Thyroid gland (tissue), 4 donors: ENCODE measurements around the gene EZH1.

Experiments used
- CTCF ChIP-seq, 6 experiments: fragments of 200-600 bp in 3 of 6; fragments of 450-650 bp in 3 of 6; sonication (generic) in 3 of 6; IDR thresholded peaks; one replicate each; pipeline ENCODE4 v1.5.1; 2016 to 2019; ENCODE audit warnings: antibody characterized with exemption in 6 of 6, mild to moderate bottlenecking in 2 of 6, inconsistent platforms in 1 of 6, moderate library complexity in 1 of 6
- POLR2A ChIP-seq, 2 donors: fragments of 450-650 bp; IDR thresholded peaks; one replicate each; pipeline ENCODE4 v1.6.1; 2017; ENCODE audit warnings: antibody characterized with exemption in 2 of 2, mild to moderate bottlenecking in 2 of 2, moderate library complexity in 1 of 2

GRCh38 chr17:42754782-42755181 lies 9.9 kb upstream of the EZH1 start:
- TF ChIP-seq CTCF (IDR thresholded peaks at IDR 0.05) (no peak), POLR2A (IDR thresholded peaks at IDR 0.05) (no peak)
